TTC549 (cell line): Measurements from ENCODE around the gene FHIT.

Experiments
- FAIRE-seq: peaks from 2 replicates; lab custom pipeline; 2012; peaks lifted over from hg19 to GRCh38; lab: Jason Lieb, UNC

Gene FHIT

DNA sequence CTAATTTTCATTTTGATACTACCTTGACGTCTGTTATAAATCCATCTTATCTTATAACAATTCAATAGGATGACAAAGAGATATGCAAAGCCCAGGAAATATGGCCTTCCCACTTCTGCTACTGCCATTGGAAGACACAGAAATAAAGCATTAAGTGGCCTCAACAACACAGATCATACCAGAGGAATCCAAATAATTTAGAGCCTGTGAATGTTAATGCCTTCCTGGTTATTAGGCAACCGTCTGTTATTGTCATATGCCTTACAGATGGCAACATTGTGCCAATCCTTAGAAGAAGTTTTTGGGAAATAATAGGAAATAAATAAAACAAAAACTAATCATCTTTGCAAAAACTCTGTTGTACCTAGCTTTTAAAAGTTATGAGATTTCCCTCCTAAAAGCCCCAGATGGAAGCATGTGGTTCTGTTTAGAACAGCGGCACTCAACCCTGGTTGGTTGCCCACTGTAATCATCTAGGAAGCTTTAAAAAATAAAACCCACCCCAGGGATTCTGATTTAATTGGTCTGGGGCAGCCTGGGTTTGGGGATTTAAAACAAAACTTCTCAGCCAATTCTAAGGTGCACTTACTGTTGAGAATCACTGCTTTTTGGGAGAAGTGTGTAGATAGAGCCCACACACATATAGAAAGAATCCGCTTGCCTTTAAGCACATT lies 1496.7 kb downstream of the FHIT start:
- no peak for FAIRE-seq

DNA sequence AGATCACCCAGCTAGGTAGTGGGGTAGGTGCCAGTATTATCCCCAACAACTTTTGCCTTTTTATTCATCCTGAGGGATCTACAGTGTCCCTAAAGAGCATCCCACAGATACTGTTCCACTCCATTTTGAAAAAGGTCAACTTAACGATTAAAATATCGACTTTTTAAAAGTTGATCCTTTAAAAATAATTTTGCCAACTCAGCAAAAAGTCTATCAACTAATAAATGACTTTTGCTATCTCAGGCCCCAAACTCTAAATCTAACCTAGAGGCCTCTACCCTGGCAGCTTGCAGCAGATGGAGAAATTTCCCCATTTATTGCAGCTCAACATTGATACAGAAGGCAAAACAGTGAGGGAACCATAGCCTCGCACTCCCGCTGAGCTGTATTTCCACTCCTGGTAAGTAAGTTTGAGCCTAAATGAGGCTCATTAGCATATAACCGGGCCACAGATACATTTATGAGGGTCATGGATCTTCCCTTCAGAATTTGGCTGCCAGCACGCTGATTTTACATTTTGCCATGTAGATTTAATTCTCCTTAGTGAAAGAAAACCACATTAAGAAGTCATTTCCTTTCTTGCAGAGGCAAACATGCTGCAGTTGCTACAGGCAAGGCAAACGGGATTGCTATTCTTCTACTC lies 1497.3 kb downstream of the FHIT start:
- no peak for FAIRE-seq

DNA sequence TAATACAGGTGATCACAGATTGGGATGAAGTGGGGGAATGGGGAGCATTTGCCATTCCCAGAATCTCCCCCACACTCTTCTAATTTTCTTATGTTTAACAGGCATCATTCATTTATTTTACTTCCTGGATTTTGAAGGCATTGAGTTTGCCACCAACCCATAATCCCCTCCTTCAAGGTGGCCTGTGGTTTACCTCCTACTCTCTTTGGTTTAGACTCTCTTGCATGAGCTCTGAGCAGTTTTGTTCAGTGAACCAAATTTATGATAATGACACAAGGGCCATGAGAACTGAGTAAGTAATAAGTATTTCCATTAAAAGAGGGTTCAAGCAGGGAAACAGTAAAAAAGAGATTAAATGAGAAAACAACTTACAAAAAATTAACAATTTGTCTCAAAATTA lies 1498.3 kb downstream of the FHIT start:
- FAIRE-seq, result no peak

DNA sequence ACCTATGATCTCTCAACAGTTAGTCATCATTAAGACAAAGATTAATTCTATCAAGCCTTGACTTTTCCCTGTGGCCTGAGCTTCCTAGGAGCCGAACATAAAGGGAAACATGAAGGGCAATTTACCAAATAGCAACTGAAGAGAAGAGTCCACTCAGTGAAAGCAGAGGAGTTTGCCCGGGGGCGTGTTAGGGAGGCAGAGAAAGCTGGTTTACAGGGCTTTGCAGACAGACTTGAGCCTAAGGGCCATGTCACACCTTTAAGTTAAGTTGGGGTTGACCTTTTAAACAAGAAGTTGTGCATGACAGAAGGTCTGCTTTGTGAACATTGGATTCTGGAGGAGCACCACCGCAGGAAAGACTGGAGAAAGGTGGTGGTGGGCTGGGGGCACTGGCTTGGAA lies 1499.6 kb downstream of the FHIT start:
- FAIRE-seq, result no peak

DNA sequence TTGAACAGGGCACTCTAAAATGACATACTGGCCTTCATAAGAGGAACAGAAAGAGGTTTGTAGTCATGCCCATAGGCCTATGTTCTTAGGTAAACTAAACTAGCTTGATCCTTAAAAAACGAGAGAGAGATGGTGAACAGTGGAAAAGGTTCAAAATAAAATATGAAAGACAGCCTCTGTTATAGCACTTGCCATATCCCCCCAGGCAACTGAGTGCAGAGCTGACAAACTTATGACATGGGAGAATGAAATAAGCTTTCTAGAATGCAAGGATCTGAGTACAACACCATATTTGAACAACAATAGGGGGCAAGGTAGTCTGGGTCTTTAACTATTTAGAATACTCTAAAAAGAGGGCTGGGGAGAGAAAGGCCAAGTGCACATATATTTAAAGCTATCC lies 1500.9 kb downstream of the FHIT start:
- no peak for FAIRE-seq

DNA sequence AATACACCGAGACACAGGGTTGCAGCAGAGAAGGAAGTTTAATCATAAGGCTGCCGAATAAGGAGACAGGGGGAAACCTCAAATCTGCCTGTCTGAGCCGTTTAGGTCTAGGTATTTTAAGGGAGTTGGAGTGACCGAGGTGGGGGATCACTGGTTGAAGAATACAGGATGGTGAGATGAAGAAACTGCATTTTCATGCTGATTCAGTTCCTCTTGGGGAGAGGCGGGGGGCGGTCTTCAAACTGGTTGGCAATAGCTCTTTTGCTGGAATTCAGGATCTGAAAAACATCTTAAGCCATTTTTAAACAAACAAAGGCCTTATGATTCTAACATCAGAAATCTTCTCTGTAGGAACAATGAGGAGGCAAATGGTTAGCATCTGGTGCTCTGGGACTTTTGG lies 1502.0 kb downstream of the FHIT start:
- FAIRE-seq, result no peak

DNA sequence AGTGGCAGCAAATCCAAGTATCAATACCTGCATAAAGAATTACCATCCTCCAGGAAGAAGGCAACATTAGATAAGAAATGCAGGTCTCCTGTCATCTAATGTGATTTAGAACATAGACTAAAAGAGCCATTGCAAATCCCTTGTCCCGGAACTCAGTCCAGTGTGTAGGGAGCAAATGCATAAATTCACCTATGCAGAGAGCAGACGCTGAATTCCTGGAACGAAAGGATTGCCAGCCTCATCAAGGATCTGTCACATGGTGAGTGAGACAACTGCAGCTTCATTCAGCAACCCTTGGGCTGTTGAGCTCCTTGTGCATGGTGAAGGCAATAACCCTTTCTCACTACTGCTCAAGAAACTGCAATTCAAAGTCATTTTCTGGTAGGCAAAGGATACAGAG lies 1504.7 kb downstream of the FHIT start:
- no peak for FAIRE-seq

DNA sequence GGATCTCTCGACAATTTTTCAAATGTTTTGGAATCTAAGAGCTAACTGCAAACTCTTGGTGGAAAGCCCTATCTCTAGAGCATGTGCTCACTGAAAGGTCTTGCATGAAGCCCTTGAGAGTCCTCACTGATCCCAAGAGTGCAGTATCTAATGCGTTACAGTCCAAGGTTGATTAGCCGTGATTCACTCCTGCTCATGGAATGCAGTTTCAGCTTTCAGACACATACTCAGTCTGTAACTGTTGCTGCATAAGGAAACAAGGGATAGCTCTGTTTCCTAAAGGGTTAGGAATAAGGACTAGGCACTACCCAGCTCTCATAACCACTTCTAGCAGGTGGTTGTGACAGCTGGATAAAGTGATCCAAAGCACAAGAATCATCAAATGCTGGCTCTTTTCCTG lies 1514.0 kb downstream of the FHIT start:
- FAIRE-seq, result no peak

DNA sequence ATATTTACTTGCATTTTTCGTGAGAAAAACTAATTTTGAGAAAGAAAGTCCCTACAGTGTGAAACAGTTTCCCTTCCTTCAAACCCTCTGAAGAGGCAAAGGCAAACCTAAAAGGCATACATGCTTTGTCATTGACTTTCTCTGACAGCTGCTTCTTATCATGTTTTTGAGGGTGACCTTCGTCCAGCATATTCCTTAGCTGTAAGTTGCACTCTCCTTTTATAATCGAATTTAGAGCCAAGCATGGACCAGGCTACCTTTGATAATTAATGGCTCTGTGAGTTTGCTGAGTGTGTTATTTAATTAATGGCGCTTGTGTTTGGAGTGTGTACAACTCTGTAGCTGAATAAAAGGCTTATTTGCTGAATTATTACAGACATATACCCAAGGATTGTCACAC lies 1517.2 kb downstream of the FHIT start:
- FAIRE-seq, result no peak

DNA sequence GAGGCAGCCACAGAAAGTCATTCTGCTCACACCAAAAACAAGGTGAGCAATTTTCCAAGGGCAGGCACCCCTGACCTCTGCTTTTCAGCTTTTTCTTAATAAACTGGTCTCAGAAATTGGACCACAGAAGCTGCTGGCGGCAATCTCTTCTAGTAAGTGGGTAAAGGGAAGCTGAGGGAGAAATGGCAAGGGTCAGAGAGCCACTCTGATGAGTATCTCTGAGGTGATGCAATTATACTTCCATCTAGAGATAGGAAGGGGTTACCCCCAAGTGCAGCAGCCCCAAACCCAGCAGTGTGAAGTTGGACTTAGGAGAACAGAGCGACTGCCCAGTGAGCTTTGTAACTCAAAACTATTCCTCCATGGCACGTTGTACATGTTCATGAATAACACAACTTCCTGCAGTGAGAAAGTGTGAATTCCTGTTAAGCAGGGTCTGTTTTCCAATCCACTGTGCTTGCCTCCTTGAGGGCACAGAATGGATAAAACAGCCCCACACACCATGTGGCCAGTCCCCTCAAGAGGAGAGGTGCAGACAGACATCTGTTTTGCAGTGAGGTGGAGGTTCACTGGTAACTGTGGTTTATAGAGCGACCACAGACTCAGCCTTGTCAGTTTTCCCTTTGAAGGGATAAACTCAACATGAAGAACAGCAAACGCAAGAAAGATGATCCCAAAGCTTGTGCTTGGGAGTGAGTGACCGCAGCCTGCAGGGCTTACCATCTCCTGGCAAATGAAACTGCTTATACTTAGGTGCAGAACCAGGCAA lies 1518.0 kb downstream of the FHIT start:
- no peak for FAIRE-seq

DNA sequence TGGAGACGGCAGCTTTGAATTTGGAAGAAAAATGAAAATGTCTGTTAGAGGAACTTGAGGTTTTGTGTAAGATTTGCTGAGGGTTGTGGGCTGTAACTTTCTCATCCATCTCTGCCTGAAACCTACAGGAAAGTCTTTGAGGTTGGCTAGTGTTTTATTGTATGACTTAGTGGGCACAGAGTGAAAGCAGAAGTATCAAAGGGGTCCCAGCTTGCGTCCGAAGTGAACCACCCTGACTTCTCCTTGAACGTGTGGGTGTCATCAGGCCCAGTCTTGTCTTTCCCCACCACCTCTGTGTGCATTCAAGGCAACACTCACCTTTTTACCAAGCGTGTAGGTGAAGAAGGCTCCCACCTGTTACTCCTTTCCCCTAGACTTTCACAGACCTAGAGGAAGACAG lies 1519.3 kb downstream of the FHIT start:
- no peak for FAIRE-seq

DNA sequence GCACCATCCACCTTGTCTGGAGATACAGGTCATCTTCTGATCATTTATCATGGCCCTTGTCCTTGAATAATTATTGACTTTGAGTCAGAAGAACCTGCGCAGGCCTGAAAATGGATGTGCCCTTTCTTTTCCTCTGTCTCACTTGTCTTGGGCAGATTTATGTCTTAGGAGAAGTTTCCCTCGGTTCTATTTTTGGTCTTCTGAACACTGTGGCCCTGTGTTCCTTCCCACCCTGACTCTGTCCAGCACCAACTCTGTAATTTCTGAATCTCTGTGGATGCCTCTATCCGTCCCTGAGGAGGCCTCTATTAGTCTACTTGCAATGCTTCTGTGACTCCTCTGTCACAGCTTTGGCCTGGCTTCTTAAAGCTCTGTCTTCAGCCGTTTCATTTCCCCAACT lies 1520.7 kb downstream of the FHIT start:
- FAIRE-seq, result no peak

DNA sequence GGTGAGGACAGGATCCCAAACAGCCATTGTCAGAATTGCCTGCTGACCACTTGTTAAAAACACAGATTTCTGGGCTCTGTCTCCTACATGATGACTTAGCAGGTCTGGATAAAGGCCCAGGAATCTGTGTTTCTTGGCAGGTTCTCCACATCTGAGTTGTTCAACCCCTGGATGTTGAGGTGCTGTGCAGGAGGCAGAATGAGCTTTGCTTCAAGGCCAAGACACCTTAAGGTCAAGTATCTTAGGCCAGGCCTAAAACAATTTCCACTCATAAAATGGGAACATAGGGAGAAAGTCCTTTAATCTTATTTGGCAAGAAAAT lies 1522.7 kb downstream of the FHIT start:
- FAIRE-seq, result no peak

DNA sequence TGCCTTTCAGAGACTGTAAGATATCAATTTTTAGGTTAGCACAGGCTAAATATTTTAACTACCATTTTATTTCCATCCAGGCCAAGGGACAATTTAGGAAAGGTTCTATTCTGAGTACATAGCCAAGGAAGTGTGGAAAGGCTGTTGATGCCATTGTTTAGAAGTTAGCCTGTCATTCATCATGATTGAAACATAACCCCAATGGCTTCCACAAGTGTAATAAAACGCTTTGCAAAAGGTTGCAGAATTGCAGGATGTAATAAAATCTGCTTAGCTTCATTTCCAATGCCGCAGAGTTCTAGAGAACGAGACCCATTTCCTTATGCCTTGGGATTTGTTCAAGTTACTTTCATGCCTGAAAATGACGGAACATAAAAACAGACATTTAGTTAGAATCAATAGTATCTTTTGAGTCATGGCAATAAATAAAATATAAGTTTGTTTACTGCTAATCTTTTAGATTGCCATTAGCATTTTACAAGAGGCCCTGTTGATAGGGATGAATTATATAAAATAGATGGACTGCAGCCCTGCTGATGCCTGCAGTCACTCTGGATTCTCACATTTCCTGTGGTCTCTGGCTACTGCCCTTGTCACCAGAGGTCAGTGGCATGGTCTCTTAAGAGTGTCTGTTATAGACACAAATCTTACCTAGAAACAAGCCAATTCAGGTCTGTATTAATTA lies 1523.2 kb downstream of the FHIT start:
- FAIRE-seq, result no peak

DNA sequence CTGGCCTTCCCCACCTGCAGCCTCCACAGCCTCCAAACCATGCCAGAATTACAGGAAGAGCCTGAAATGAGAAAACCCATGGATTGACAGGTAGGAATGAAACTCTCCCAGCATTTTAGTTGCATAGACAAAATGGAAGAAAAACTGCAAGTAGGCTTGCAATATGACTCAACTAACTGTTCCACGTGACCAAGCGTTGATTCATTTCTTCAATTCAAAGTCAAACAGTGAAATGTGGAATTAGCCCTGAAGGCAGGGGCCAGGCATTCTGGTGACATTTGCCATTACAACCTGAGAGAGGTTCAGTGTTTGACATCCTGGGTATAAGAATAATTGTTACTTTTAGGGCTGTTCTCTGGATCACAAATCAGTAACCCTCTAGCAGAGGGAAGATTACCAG lies 1525.0 kb downstream of the FHIT start:
- FAIRE-seq, result no peak

DNA sequence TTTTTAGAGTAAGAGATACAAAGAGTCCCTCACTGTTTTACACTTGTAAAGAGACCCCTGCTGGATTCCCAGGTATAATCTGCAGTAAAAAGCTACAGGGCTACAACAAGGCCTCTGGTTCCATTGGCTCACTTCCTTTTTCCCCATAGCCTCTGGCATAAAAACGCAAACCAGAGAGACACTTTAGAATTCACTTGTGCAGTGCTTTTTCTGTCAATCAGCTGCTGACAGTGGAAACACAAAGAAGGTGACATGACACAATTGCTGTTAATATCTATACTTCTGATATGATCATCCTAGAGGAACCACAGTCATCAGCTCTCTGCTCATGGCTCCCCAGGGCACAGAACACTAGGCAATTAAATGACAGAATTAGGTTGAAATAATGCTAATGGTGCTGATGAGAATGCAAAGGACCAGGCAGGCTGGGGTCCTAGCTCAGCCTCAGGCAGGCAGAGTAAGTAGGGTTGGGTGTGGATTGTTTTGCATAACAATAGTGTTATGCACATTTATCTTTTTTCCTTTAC lies 1533.5 kb downstream of the FHIT start:
- no peak for FAIRE-seq

DNA sequence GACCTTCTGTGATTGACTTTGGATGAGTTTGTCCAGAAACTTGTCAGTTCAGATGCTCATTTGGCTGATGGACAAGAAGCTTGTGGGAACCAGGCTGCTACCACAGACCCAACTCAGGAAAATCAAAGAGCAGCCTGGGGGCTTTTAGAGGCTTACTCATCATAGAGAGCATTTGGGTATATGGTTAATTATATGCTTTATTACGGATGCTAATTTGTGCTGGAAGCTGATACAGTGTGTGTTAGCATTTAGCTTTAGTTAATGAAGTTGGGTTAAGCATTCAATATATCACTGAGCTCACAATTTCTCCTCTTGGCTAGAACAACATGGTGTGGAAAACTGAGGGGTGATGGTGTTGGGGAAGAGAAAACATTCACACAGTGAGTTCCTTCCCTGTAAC lies 1537.2 kb downstream of the FHIT start:
- FAIRE-seq, result no peak

DNA sequence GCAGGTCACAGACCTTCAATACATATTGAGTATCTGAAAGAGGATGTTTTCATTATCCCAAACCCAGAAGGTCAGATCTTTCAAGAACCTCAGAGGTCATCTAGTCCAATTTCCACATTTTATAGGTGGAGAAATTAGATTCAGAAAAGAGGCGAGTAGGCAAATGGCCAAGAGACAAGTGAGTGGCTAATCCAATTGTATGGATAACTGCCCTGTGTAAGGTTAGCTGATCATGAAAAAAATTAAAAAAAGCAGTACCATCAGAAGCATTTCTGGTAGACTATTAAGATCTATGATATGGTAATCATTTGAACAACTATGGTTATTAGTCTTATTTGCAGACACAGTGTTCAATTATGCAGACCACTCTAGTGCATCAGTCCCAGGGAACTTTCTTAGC lies 1540.7 kb downstream of the FHIT start:
- FAIRE-seq, result no peak

DNA sequence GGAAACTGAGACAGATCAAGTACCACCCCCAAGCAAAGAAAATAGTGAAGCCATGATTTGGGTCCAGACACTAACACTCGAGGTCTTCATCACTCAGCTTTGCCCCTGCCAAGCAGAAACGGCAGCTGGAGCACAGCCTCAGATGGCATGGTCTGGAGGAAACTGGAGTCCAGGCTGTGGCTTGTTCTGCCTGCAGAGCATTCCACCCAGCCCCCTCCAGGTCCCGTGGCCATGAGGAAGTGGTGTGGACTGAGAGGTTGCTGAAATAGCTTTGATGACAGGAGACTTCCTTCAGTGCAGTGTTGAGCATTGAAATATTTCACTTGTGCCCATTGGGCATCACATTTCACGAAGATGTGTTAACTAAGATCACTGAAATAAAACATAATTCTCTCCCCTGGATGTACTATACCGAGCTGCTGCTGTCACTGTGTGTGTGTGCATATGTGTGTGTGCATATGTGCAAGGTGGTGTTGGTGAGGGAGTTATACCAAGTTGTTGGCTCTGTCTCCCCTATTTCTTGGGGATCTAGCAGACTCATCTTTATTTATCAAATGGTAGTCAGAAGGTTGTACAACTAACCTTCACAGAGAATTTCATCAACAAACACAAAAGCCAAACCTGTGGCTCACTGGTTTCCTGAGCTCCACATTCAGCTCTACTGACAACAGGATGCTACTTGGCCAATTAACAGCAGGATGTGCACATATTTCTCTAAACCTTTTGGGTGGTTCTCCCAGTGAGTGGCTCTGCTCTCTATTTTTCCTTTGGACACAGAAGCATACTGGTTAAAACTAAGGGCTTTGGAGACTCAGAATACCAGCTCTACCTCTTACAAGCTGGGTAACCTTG lies 1541.3 kb downstream of the FHIT start:
- FAIRE-seq, result no peak

DNA sequence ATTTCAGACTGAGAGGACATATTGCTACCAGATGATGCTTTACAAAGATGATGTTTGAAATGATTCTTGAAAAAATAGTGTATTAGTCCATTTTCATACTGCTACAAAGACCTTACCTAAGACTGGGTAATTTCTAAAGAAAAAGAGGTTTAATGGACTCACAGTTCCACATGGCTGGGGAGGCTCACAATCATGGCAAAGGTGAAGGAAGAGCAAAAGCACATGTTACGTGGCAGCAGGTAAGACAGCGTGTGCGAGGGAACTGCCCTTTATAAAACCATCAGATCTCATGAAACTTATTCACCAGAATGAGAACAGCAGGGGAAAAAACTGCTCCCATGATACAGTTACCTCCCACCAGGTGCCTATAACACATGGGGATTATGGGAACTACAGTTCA lies 1543.0 kb downstream of the FHIT start:
- FAIRE-seq, result no peak

DNA sequence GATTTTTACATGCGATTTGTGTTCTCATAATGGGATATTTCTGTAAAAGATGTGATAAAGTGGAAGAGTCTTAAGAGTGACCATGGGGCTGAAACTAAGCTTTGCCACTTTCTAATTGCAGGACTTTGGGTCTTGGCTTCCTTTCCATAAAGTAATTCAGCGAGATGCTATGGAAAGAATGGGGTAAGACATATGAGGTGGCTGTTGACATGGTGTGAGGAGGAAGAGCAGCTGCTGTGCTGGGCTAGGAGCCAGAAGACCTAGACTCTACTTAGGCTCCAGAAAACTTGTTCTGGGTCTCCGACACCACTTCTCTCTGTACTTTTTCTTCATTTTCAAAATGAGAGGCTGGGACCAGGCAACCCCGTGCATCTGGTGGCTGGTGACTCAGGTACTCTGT lies 1547.0 kb downstream of the FHIT start:
- no peak for FAIRE-seq
